ENCODE measurements around the gene NPFFR1. TPM values are rescaled to one million over a fixed set of nuclear protein-coding genes. Genes with fewer than 3 reads are reported as not detected.

NPFFR1 gene
- total RNA-seq, 1 donor from 2014 or later: not detected

DNA sequence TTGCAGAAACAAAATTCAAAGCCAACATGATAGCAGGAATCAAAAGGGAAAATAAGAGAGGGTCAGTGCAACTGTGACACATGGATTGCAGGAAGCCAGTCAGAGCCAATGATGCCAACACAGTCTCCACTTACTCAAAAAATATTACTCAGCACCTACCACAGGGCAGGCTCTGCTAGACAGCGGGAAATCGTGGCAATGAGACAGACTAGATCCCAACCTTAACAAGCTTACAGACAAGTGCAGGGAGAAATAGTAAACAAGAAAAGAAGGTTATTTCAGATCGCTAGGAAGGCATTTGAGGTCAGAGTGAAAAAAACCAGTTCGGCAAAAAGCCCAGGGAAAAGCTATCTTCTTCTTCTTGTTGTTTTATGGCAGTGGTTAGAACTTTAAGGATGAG lies 45.2 kb upstream of the NPFFR1 start:
- Mint-ChIP-seq H3K27me3 (ENCODE audit: low read depth) (no peaks in the 10 kb centered on the region), H3K4me3 (no peak overlapping the region), H3K9me3 (no peaks in the 10 kb centered on the region), H3K36me3 (ENCODE audit: low read depth) (no peaks in the 10 kb centered on the region), H3K4me1 (peaks cover 10% of the 10 kb centered on the region), H3K27ac (ENCODE audit: unreplicated experiment) (no peak overlapping the region)
- DNase-seq (ENCODE audit: low read depth, low spot score): no peak
- TF ChIP-seq, protein P1, sequence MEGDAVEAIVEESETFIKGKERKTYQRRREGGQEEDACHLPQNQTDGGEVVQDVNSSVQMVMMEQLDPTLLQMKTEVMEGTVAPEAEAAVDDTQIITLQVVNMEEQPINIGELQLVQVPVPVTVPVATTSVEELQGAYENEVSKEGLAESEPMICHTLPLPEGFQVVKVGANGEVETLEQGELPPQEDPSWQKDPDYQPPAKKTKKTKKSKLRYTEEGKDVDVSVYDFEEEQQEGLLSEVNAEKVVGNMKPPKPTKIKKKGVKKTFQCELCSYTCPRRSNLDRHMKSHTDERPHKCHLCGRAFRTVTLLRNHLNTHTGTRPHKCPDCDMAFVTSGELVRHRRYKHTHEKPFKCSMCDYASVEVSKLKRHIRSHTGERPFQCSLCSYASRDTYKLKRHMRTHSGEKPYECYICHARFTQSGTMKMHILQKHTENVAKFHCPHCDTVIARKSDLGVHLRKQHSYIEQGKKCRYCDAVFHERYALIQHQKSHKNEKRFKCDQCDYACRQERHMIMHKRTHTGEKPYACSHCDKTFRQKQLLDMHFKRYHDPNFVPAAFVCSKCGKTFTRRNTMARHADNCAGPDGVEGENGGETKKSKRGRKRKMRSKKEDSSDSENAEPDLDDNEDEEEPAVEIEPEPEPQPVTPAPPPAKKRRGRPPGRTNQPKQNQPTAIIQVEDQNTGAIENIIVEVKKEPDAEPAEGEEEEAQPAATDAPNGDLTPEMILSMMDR (conservative IDR thresholded peaks at IDR 0.05): no peak

DNA sequence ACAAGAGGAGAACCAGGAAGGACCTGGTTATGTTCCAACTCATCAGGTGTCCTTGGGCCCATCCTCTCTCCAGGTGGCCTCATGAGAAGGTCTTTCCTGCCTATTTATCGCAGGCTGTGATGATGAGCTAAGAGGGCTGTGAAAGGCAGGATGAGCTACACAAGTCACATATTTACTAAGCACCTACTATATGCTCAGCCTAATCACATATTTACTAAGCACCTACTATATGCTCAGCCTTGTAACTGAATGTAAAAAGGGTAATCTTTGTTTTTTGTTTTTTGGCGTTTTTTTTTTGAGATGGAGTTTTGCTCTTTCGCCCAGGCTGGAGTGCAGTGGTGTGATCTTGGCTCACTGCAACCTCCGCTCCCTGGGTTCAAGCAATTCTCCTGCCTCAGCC lies 44.2 kb upstream of the NPFFR1 start:
- no peaks in the 10 kb centered on the region for H3K27me3 Mint-ChIP-seq (ENCODE audit: low read depth)
- no peak overlapping the region for H3K4me3 Mint-ChIP-seq
- no peaks in the 10 kb centered on the region for H3K9me3 Mint-ChIP-seq
- TF ChIP-seq, protein P1 (conservative IDR thresholded peaks at IDR 0.05): no peak
- no peaks in the 10 kb centered on the region for H3K36me3 Mint-ChIP-seq (ENCODE audit: low read depth)
- H3K27ac Mint-ChIP-seq (ENCODE audit: unreplicated experiment): no peak overlapping the region
- DNase-seq (ENCODE audit: low read depth, low spot score): no peak
- H3K4me1 Mint-ChIP-seq: peaks cover 10% of the 10 kb centered on the region

DNA sequence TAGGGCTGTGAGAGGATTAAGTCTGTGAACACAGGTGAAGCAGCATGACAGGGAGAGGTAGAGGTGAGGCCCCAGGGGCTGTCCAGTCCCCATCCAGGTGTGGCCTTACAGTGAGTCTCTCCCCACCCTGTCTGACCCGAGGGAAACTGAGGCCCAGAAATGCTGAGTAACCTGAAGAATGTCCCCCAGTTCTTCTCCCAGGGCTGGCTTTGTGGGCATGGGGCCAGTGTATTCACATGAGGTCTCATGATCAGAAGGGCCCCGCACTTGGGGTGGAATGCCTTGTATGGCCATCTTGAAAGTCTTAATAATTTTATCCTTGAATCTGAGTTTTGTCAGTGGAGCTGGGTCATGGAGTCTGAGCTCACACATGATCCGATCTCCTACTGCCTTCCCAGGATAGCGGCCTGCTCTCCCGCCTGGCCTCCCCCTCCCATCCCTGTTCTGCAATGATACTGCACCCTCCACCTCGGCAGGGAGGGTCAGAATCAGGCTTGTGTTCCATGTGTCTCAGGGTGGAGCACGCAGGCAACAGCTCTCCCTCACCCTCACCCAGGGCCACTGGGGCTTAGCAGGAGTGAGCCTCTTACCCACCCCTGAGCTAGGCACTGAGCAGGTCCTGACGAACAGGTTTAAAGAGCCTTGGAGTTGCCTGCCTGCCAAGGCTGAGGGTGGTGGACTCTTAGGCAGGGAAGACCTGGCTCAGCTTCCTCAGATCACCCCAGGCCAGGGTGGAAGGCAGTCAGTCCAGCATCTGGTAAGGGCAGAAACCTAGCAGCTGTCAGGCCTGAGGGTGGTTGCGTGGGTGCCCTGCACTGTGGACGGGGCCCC lies 41.4 kb upstream of the NPFFR1 start:
- H3K36me3 Mint-ChIP-seq (ENCODE audit: low read depth): no peaks in the 10 kb centered on the region
- no peaks in the 10 kb centered on the region for H3K27me3 Mint-ChIP-seq (ENCODE audit: low read depth)
- H3K4me1 Mint-ChIP-seq: peaks cover 10% of the 10 kb centered on the region
- no peak overlapping the region for H3K4me3 Mint-ChIP-seq
- TF ChIP-seq, protein P1 (conservative IDR thresholded peaks at IDR 0.05): no peak
- no peak for DNase-seq (ENCODE audit: low read depth, low spot score)
- no peak overlapping the region for H3K27ac Mint-ChIP-seq (ENCODE audit: unreplicated experiment)
- H3K9me3 Mint-ChIP-seq: no peaks in the 10 kb centered on the region

DNA sequence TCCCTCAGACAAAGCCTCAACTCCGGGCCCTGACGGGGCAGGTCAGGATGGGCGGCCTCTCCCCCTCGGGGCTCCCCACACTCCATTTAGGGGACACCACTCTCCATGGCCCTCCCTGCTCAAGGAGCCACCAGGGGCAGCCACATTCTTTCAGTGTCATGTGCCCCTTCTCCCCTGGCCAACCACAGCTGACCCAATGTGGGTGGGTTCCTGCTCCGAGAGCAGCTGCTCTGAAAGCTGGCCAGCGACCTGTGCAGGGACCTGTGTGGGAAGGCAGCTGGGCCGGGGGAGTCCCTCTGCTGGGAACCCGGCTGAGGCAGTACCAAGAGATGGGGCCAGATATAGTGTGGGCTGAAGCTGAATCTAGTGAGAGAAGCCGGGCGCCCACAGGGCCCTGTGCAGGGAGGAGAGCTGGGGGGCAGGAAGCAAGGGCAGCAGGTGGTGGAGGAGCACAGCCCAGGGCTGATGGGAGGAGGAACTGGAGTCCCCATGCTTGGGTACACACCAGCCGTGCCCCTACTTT lies 40.6 kb upstream of the NPFFR1 start:
- no peak overlapping the region for H3K27ac Mint-ChIP-seq (ENCODE audit: unreplicated experiment)
- H3K36me3 Mint-ChIP-seq (ENCODE audit: low read depth): no peaks in the 10 kb centered on the region

DNA sequence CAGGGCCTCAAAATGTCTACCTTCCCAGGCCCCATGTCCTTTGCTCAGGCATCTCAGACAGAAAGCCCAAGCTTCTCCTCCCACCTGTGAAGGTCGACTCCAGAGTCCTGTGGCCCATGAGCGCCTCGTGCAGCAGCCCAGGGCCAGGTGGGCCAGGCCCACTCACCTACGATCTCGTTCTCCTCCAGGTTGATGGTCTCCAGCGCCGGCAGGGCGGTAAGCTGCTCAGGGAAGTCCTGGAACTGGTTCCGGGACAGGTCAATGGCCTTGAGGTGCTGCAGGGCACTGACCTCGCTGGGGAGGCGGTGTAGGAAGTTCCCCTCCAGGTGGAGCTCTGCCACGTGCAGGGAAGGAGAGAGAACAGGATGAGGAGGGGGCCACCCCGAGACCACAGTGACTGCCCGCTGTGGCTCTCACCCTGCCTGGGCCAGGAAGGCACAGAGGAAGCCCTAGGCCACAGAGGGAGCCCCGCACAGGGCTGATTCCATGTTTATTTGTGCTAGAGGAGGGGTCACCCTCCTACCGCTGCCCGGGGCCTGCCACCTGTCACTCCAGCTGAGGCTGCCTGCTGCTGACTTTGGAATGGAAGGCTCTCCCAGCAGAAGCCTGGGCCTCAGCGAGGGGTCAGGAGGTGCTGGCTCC lies 40.0 kb upstream of the NPFFR1 start:
- TF ChIP-seq, protein P1 (conservative IDR thresholded peaks at IDR 0.05): no peak
- H3K9me3 Mint-ChIP-seq: no peaks in the 10 kb centered on the region
- no peaks in the 10 kb centered on the region for H3K36me3 Mint-ChIP-seq (ENCODE audit: low read depth)
- peak overlapping the region; percentile 35 for H3K27ac Mint-ChIP-seq (ENCODE audit: unreplicated experiment)
- DNase-seq (ENCODE audit: low read depth, low spot score): no peak
- no peak overlapping the region for H3K4me3 Mint-ChIP-seq
- H3K27me3 Mint-ChIP-seq (ENCODE audit: low read depth): no peaks in the 10 kb centered on the region
- peaks cover 10% of the 10 kb centered on the region for H3K4me1 Mint-ChIP-seq

More for the DNA sequence above, 40.6 kb upstream of the NPFFR1 start:
- H3K4me1 Mint-ChIP-seq: peaks cover 10% of the 10 kb centered on the region
- no peak for DNase-seq (ENCODE audit: low read depth, low spot score)
- H3K9me3 Mint-ChIP-seq: no peaks in the 10 kb centered on the region
- H3K4me3 Mint-ChIP-seq: no peak overlapping the region
- TF ChIP-seq, protein P1 (conservative IDR thresholded peaks at IDR 0.05): no peak
- H3K27me3 Mint-ChIP-seq (ENCODE audit: low read depth): no peaks in the 10 kb centered on the region
